ENCODE results near the gene DEFB112.

The DEFB112 gene

DNA sequence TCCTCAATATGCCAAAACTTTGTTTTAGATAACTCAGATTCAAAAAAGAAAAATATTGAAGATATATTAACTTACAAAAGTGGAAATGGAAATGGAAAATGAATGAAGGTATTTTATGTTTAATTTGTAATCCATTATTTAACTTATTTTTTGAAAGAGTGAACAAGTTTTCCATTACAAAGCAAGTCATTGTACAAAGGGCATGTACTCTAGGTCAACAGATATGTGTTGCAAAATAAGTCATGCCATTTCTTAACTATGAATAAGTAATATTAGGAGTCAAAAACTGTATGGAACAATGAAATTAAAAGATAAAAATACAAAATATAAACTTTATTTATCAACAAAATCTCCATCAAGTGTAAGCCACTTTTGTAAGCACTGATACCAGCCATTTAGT is 54.5 kb downstream of the DEFB112 start:
- Histone ChIP-seq H3K27ac (ENCODE audit: low read depth, low read length) (no peak overlapping the region), H3K4me1 (ENCODE audit: control insufficient read depth, low read depth, low read length) (no peaks in the 10 kb centered on the region), H3K4me3 (ENCODE audit: low read length) (no peak overlapping the region), H2BK120ac (ENCODE audit: low read depth, low read length) (no peak overlapping the region), H2AK5ac (ENCODE audit: low read length) (no peak overlapping the region), H4K8ac (ENCODE audit: low read depth, low read length) (no peak overlapping the region), H3K18ac (ENCODE audit: low read length) (no peak overlapping the region), H3K56ac (ENCODE audit: low read length) (no peak overlapping the region), H3K27me3 (ENCODE audit: insufficient read depth, low read length, poor library complexity) (no peaks in the 10 kb centered on the region), H2BK5ac (ENCODE audit: low read length) (no peak overlapping the region), H3K79me1 (ENCODE audit: low read length) (no peaks in the 10 kb centered on the region), H3K36me3 (ENCODE audit: control insufficient read depth, insufficient read depth, low read length) (no peaks in the 10 kb centered on the region), H4K5ac (ENCODE audit: low read length) (no peak overlapping the region), H2BK15ac (replicated peaks; ENCODE audit: low read depth) (no peak overlapping the region), H3K4ac (ENCODE audit: low read depth, low read length) (no peak overlapping the region), H3K9ac (ENCODE audit: low read length) (no peak overlapping the region), H3K4me2 (ENCODE audit: low read length) (no peak overlapping the region), H3K79me2 (ENCODE audit: control insufficient read depth, insufficient read depth, low read length) (no peaks in the 10 kb centered on the region), H3K23ac (ENCODE audit: low read length) (no peak overlapping the region)
- no peak for DNase-seq

Measured in mesendoderm (in vitro differentiated cells).